Stimulated activated CD8-positive, alpha-beta memory T cell treated with anti-CD3 and anti-CD28 coated beads, Interleukin-7, amount 100 ng/mL, for 1 hour (primary cell): ENCODE measurements around the gene TMEM132C.

Experiments used
- DNase-seq, 2 donors: peaks; one replicate each; pipeline ENCODE4 v3.0.0-alpha.2; 2020; ENCODE audit warnings: low read depth in 2 of 2

The TMEM132C gene

DNA sequence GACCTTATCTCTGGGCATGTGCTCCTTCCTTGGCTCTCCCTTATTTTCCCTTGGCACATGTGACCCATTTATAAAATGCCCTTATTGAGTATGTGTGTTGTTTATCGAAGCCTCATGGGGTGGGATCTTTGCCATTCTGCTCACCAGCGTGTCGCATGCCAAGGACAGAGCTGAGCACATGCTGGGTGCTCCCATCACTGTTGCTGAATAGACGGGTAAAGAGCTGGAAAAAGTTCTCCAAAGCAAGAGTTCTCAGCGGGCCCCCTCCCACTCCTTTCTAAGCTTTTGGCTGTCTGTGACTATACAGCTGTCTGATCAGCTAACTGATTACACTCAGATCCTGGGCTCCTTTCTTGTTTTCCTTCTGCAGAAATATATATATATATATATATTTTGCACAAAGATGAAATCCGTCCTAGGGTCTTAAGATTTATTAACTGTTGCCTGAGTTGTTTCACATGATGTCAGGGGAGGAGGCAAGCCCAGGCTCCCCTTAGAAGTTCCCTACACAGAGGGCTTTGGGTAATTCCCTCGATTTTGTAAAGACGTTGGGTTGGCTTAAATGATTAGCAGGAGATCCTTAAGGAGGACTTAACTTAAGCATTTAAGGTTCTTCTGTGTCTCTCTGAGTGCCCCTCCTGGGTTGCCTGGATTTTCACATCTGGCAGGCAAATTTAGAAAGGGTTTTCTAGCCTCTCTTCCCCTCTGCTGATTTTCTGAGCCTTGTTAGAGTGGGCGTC is 71.6 kb downstream of the TMEM132C start:
- no peak for DNase-seq

GRCh38 chr12:128339126-128339520 is 72.2 kb downstream of the TMEM132C start:
- no peak for DNase-seq

- no peak for DNase-seq
Observed at GRCh38 chr12:128339631-128340030, 72.7 kb downstream of the TMEM132C start.

DNA sequence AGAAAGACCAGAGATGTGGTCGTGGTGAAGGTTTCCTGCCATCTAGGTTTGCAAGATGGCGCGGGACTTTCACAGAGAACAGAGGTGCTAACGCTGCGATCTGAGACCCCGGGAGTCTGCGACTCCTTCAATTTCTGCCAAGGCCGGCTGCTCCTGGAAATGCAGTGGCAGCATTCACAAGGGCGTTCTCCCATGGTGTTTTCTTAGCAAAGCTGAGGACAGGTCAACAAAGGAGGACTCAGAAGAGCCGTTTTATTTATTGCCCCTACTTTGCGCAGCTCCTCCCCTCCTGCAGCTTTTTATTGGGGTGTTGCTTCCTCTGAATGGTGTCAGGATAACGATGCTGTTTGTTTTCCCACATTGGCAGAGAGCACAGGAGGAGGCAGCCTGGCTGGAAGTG is 86.3 kb downstream of the TMEM132C start:
- no peak for DNase-seq

DNA sequence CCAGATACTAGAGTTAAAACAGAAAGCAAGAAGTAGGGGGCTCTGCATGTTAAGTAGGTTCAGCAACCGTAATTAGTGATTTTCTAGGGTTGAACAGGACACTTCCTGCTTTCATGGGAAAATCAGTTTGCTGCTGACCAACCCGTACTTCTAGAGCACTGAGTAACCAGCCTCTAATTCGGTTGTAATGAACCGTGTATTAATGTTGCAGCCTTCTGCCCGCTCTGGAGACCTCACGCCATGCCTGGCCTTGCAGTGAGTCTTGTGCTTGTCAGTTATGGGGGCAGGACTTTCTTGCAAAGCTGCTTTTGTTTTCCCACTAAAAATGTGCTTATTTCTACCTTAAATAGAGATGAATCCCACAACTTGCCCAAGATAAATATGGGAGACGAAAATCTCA is 89.6 kb downstream of the TMEM132C start:
- DNase-seq = no peak

DNA sequence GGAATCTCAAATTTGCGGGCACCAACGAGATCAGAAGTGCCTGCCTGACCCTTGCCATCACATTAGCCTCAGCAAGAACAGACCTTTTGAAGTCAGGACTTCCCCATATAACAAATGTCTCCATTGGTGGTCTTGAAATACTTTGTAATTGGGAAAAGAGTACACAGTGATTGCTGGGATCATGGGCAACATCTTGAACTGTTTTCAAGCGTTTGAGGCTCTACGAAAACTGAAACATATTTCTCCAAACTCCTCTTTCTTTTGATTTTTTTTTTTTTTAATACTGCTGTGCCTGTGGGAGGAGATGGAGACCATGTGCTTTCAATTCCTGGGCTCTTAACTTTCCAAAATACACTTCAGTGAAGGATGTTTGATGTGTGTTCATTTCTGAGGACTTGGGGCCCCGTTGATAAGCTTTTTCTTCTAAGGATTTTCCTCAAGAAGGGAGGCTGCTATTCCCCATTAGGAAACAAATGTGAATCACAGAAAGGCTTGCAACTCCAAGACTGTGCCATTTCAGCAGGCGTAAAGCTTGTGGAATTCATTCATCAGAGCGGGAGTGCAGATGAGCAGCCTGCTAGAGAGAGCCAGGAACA is 94.5 kb downstream of the TMEM132C start:
- no peak for DNase-seq

DNA sequence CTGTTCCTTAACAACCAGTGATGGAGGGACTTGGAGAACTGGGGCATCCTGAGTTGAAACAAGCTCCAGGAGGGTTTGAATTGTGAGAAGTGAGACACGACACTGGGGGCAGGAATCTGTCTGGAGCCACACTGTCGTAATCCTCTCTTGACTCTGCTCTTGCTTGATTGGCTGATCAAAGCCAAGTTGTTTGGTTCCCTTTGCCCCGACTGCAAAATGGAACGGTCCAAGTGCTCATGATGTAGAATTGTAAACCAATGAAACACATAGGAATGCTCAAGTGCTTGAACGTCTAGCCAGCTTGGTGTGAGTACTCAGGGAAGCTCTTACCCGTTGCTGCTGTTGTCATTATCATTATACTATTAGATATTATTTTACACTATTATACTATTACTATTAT is 98.1 kb downstream of the TMEM132C start:
- DNase-seq = no peak

DNA sequence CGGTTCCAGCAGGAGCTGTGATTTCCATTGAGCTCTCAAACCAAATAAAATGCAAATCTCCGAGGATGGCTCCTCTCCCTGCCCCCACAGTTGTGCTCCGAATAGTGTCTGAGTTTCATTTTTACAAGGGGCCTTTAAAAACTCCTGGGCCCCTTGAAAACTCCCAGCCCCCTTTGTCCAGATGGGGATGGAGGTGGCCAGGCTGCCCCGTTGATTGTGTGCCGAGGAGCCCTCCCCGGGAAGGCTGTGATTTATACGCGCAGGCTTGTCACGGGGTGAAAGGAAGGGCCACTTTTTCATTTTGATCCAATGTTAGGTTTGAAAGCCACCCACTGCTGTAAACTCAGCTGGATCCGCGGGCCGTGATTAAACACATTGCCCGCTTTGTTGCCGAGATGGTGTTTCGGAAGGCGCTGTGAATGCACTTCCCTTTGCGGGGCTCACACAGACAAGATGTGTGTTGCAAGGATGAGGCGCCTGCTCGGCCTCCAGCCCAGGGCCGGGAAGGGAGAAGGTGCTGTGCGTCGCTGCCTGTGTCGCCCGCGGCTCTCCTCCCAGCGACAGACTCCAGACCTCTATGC is 98.8 kb downstream of the TMEM132C start:
- no peak for DNase-seq

DNA sequence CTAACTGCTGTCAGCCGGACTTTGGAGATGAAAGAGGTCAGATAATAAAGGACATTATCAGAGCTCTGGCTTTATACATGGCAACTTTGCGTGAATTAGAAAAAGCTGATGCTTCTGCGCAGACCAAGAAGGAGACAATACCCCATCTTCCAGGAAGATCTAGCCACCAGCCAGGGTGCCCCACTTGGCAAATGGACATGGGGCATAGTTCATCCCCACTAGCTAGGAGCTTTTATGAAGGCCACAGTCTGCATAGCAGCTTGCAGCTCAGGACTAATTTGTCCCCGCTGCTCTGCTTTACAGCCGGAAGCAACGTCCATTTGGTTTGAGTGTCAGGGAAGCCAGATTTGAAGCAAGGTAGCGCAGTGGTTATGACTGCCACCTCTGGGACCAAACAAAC is 101.0 kb downstream of the TMEM132C start:
- DNase-seq = no peak

GRCh38 chr12:128381541-128381940 is 114.6 kb downstream of the TMEM132C start:
- DNase-seq = no peak

DNA sequence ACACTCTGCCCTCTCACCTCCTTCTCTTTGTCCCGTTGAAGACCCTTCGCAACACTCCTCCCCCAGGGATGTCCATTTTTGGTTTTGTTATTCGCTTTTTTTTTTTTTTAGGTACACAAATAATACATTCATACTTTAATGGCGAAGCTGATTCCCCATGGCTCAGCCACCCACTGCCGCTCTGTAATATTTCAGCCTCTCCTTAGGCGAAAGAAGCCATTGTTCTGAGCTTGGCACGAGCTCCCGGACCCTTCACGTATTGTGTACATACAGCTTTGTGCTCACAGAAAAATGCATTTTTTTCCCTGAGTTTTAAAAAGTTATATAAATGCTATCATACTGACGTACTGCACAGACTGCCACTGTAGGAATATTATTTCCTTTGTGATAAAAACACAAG is 115.0 kb downstream of the TMEM132C start:
- no peak for DNase-seq

- DNase-seq = no peak
Observed at GRCh38 chr12:128382946-128383345, 116.0 kb downstream of the TMEM132C start.

DNA sequence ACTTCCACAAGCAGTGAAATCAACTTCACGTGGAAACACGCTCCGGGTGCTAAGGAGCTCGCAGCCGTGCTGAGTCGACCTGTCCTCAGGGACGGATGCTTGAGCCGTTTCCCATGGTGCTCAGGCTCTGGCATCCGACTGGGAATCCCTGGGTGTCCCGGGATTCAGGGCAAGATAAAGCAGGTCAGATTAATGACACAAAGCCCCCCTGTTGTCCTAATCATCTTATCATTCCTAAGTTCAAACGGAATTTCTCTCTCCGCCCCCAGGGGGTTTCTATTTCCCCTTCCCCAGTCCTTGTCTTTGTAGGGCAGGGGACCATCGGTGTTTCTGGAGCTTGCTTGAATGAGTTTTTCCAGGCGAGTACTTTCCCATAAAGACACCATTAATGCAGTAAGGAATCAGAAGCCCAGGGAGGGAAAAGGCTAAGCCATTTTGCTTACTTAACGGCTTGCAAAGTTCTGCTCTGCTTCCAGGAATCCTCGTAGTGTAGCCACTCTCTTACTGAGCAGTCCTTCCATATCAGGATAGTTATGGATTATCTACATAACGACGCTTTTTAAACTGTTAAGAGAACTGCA is 116.5 kb downstream of the TMEM132C start:
- DNase-seq = no peak

DNA sequence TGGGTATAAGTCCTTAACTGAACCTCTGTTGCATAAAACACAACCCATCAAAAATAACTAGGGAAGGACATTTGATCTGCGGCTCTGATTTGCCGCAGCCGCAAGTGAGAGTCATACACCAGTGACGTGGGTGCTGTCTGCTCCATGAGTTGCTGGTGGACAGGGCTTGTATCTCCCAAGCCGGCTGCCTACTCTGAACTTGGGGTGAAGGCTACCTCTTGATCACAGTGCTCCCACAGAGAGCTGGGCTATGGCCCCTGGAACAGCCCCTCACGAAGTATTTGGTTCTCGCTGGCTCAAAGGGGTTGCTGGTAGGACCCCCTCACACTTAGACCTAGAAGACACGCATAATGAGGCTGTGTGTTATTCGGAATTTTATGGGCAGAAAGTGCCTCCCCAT is 118.8 kb downstream of the TMEM132C start:
- no peak for DNase-seq

DNA sequence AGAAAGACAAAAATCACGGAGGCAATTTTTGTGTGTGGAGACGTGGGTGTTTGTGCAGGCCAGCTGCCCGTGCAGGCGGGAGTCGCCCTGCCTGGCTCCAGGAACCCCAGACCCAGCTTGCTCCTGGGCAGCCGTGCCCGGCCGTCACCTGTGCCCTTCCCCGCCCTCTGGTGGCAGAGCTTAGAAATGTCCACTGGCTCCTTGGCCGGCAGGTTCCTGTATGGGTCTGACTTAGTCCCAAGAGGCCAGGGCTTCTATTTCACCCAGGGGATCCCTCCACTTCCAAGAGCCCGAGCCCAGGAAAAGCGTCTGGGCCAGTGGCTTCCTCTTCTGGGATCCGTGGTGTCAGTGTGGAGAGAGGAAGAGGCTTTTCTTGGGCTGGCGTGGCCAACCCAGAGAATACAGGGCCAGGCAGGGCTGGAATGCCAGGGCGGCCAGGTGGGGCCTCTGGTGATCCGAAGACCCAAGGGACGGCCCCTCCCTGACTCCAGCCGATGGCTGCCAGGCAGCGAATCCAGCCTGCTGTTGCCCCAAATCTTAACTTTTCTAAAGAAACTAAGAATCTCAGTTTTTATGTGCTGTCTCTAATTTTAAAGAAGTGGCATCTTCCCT is 120.9 kb downstream of the TMEM132C start:
- DNase-seq = no peak

DNA sequence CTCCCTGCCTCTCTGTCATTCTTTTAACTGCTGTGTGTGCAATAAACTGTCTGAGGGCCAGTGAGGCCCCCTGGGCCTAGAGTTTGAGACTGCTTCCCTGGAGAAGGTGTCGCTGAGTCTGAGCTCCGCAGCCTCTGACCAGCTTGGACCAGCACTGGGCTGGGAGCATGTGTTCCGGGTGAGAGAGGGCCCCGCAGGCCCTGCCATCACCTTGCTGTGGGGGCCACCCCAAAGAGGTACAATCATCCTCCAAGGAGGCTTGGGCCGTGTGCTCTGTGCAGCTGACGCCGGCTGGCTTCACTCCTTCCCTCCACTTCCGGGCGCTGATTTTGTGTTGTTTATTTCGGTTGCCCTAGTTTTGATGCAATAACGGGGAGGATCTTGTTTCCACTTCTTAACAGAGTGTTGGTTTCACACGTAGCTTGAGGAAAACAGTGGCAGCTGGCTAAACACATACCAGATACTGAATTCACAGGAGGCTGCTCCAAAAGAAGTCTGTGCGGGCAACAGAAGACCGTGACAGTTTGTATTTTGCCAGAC is 121.6 kb downstream of the TMEM132C start:
- DNase-seq = no peak

GRCh38 chr12:128393346-128393745 is 126.4 kb downstream of the TMEM132C start:
- DNase-seq = no peak

DNA sequence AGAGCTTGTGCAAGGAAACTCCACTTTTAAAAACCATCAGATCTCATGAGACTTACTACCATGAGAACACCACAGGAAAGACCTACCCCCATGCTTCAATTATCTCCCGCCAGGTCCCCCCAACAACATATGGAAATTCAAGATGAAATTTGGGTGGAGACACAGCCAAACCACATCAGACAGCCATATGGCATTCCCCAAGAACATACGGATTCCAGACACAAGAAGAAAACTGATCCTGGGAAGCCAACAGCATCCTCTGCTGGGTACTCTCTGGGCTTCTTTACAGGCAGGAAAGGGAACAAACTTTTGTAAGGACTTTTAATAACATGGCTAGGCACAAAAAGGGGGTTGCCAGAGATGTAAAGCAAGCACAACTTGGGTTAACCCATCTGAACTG is 127.2 kb downstream of the TMEM132C start:
- no peak for DNase-seq

DNA sequence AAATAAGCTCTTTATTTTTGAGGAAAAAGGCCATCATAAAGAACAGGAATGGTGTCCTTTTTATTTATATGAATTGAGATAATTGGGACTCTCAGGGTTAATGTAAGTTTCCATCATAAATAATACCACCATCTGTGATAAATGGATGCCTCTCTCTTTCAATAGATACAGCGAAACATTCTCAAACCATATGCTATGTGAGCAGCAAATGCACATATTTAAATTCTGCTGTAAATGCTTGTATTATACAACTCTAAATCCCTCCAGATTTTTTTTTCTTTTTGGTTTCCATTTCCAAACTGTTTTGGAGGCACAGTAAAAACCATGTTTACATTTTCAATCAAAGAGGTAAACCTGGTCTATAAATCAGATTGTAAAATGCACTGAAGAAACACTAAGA is 132.3 kb downstream of the TMEM132C start:
- DNase-seq = no peak

GRCh38 chr12:128402486-128403243 is 135.7 kb downstream of the TMEM132C start:
- no peak for DNase-seq

DNA sequence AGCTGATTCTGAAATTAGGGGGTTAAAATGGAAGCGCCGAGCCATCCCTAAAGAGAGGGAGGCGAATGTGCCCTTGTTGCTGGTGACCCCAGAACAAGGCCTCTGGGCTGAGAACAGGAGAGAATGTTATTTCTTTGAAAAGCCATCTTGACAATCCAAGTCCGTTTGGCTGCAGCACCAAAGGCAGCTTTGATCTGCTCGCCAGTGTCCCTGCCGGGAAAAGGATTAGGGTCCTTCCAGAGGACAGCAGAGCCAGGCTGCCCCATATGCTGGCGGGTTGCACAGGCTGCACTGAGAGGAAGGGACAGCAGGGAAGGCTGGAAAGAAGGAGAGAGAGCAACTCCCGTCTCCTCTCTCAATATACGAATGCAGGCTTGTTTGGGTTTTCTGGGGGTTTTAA is 141.7 kb downstream of the TMEM132C start:
- no peak for DNase-seq
